ENCODE results near the gene PKNOX2.

Gene PKNOX2

DNA sequence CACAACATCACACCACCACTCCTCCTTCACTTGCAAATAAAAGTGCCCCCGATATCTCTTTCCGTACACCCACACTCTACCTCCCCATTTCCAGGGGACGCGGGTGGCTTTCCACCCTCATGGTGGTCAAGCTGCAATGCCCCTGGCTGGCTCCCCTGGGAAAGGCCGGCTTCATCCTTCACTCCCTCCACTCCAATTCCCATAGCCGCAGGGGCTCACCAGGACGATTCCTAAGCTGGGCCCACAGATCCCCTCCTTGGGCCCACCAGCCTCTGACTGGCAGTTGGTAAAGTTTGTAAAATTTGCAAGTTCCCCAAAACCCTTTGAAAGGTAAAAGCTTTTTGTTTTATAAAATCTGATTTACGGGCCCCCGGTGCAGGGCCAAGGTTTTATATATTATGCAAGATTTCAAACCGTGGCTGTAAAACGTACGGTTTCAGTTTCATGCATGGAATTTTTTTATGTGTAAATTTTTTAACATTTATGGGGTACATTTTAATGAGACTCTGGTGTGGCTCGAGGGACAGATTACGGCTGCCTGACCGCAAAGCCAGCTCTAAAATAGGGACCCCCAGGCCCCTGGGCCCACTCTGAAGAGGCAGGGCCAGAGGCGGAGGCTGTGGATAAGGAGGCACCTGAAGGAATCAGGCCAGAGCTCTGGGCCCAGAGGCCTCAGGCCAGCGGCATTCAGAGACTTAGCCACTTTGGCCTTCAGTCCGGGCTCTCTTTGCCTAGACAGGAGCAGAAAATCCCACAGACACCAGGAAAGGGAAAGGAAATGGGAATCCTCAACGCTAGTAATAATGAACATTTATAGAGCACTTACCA is 225.0 kb downstream of the PKNOX2 start:
- H3K4me3 ChIP-seq (replicated peaks in 1 of 2; ENCODE audit: low read depth in 2 of 2, low read length in 2 of 2) = no peak overlapping the region
- DNase-seq (ENCODE audit: low read depth in 2 of 2) = no peak
- TF ChIP-seq, protein P1, sequence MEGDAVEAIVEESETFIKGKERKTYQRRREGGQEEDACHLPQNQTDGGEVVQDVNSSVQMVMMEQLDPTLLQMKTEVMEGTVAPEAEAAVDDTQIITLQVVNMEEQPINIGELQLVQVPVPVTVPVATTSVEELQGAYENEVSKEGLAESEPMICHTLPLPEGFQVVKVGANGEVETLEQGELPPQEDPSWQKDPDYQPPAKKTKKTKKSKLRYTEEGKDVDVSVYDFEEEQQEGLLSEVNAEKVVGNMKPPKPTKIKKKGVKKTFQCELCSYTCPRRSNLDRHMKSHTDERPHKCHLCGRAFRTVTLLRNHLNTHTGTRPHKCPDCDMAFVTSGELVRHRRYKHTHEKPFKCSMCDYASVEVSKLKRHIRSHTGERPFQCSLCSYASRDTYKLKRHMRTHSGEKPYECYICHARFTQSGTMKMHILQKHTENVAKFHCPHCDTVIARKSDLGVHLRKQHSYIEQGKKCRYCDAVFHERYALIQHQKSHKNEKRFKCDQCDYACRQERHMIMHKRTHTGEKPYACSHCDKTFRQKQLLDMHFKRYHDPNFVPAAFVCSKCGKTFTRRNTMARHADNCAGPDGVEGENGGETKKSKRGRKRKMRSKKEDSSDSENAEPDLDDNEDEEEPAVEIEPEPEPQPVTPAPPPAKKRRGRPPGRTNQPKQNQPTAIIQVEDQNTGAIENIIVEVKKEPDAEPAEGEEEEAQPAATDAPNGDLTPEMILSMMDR (IDR thresholded peaks at IDR 0.05; ENCODE audit: low read depth, low read length) = no peak

DNA sequence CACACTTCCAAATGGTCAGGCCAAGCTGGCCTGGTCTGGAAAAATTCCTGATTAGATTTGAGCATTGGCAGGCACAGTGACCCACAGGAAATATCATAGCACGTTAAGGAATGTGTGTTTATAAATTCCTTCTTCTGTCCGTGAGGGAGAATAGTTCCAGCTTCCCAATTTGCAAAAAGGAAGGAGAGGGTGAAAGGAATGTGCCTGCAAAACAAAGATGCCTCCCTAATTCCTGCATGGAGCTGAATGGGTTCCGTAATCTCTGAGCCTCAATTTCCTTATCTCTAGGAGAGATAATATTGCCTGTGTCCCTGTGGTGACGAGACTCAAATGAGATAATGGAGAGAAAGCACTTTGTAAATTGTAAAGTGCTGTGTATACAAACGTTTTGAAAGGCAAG is 226.4 kb downstream of the PKNOX2 start:
- TF ChIP-seq, protein P1 (IDR thresholded peaks at IDR 0.05; ENCODE audit: low read depth, low read length) = no peak
- DNase-seq (ENCODE audit: low read depth in 2 of 2) = peak; percentile 12 to 79
- no peak overlapping the region for H3K4me3 ChIP-seq (replicated peaks in 1 of 2; ENCODE audit: low read depth in 2 of 2, low read length in 2 of 2)

DNA sequence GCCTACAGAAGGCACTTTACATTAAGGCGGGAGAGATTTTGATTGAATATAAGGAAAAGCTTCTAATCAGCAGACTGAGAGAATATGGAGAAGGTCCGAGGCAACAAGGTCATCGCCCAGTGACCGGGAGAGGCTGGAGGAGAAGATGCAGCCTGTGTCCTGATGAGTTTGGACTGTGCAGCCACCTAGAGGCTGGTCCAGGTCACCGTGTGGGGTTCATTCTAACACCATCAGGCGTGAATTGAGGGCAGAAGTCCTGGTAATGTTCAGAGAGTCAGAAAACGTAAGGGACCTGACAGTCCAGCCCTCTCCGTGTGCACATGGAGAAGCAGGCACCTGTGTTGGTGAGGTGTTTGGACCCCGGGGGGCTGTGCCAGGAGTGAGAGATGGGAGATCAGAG is 228.8 kb downstream of the PKNOX2 start:
- no peak for DNase-seq (ENCODE audit: low read depth in 2 of 2)
- no peak overlapping the region for H3K4me3 ChIP-seq (replicated peaks in 1 of 2; ENCODE audit: low read depth in 2 of 2, low read length in 2 of 2)
- TF ChIP-seq, protein P1 (IDR thresholded peaks at IDR 0.05; ENCODE audit: low read depth, low read length) = no peak

DNA sequence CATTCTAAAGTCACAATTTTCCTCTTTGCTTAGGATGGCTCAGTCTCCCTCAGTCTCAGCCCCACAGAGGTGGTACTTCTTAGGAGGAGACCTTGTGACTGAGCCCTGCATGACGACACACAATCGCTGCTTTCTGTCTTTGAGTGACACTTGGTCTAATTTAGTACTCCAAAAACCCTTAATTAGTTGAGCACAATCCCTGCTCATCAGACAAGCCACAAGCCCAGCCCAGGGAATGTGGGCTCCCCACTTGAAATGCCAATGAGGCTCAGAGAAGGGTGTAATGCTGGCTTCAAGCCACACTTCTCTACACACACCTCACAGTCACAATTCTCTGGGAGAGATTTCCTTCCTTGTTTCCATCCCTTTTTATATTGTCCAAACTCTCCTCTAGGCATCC is 229.7 kb downstream of the PKNOX2 start:
- no peak overlapping the region for H3K4me3 ChIP-seq (replicated peaks in 1 of 2; ENCODE audit: low read depth in 2 of 2, low read length in 2 of 2)
- DNase-seq (ENCODE audit: low read depth in 2 of 2) = no peak
- TF ChIP-seq, protein P1 (IDR thresholded peaks at IDR 0.05; ENCODE audit: low read depth, low read length) = no peak

DNA sequence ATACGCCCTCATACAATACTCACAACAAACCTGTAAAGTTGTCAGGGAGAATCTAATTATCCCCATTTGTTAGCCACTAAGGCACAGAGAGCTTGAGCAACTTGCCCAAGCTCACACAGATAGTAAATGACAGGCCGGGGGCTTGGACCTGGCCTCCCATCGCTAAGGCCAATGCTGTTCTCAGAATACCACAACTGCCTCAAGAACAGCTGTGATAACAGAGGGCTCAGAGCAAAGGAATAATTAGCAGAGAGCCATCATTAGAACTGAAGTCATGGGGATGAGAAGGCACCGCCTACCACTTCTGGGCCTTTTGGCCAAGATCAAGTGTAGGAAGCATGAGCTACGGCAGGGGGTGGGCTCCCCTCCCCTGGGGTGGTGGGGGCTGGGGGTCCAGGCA is 232.9 kb downstream of the PKNOX2 start:
- DNase-seq (ENCODE audit: low read depth in 2 of 2) = no peak
- no peak overlapping the region for H3K4me3 ChIP-seq (replicated peaks in 1 of 2; ENCODE audit: low read depth in 2 of 2, low read length in 2 of 2)
- TF ChIP-seq, protein P1 (IDR thresholded peaks at IDR 0.05; ENCODE audit: low read depth, low read length) = no peak

DNA sequence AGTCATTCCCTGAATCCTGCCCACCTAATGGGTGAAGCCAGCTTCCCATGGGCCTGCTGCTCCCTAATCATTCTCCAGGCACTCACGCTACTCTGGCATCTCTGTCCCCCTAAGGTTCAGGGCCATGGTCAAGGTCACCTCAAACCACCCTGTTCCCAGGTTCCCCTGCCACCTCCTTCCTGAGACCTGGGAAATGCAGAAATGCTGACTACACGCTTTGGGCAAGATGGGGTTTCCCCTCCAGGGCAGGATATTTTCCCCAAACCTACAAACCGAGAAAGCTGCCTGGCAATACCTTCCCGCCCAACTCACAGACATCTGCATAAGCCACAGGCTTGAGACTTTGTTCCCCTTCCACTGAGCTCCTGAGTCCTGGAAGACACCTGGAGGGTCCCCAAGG is 233.9 kb downstream of the PKNOX2 start:
- no peak for DNase-seq (ENCODE audit: low read depth in 2 of 2)
- H3K4me3 ChIP-seq (replicated peaks in 1 of 2; ENCODE audit: low read depth in 2 of 2, low read length in 2 of 2) = no peak overlapping the region
- TF ChIP-seq, protein P1 (IDR thresholded peaks at IDR 0.05; ENCODE audit: low read depth, low read length) = no peak

Data from cardiac fibroblast (primary cell).